SU-DHL-6 (cell line): ENCODE data around the gene DICER1.

Source experiments
- H2AFZ ChIP-seq: fragments of 200-600 bp; sonication (generic); 2 replicates; pipeline ENCODE4 v1.6.1; 2014; ENCODE audit warnings: low read depth, mild to moderate bottlenecking, moderate library complexity, mixed read lengths, antibody characterized with exemption, low read length; ENCODE audit not compliant: severe bottlenecking
- H3F3A ChIP-seq: fragments of 200-600 bp; shearing (Covaris generic); 2 replicates; pipeline ENCODE4 v1.6.0; 2016; ENCODE audit warnings: antibody characterized with exemption, mild to moderate bottlenecking; ENCODE audit not compliant: insufficient read depth
- H3K27ac ChIP-seq: fragments of 200-600 bp; sonication (generic); 2 replicates; pipeline ENCODE4 v1.5.1; 2016; ENCODE audit warnings: low read depth, mild to moderate bottlenecking, low read length, moderate library complexity, mixed read lengths
- H3K27me3 ChIP-seq: fragments of 200-600 bp; sonication (generic), shearing (Covaris generic); 2 replicates; pipeline ENCODE4 v1.6.0; 2014; ENCODE audit warnings: mild to moderate bottlenecking, low read length
- H3K36me3 ChIP-seq: fragments of 200-600 bp; sonication (generic); 2 replicates; pipeline ENCODE4 v1.6.1; 2014; ENCODE audit warnings: mild to moderate bottlenecking, low read length, mixed read lengths
- H3K4me2 ChIP-seq: fragments of 300-600, 200-600 bp; shearing (Covaris generic), sonication (generic); 2 replicates; pipeline ENCODE4 v1.6.0; 2014; ENCODE audit warnings: low read length, low read depth, mild to moderate bottlenecking; ENCODE audit not compliant: poor library complexity, severe bottlenecking
- H3K4me3 ChIP-seq: fragments of 200-600 bp; sonication (generic); 2 replicates; pipeline ENCODE4 v1.5.1; 2014; ENCODE audit warnings: antibody characterized with exemption, low read length, mild to moderate bottlenecking, mixed read lengths; ENCODE audit not compliant: insufficient read depth, poor library complexity, severe bottlenecking
- H3K79me2 ChIP-seq: fragments of 200-600 bp; sonication (generic); 2 replicates; pipeline ENCODE4 v1.6.1; 2014; ENCODE audit warnings: mild to moderate bottlenecking, low read length, moderate library complexity; ENCODE audit not compliant: insufficient read depth
- H3K9ac ChIP-seq: fragments of 200-600 bp; sonication (generic); 2 replicates; pipeline ENCODE4 v1.7.0; 2014; ENCODE audit warnings: mild to moderate bottlenecking, low read length
- H3K9me2 ChIP-seq: fragments of 200-600 bp; sonication (generic); replicated peaks from 2 replicates; pipeline ENCODE4 v1.6.1; 2014; ENCODE audit warnings: low read length; ENCODE audit not compliant: insufficient read depth
- H3K9me3 ChIP-seq: fragments of 200-600 bp; sonication (generic); 2 replicates; pipeline ENCODE4 v1.6.1; 2014; ENCODE audit warnings: low read length, mixed read lengths; ENCODE audit not compliant: insufficient read depth
- H4K20me1 ChIP-seq: fragments of 200-600 bp; sonication (generic); 2 replicates; pipeline ENCODE4 v1.6.1; 2014; ENCODE audit warnings: low read depth, mild to moderate bottlenecking, antibody characterized with exemption, low read length, moderate library complexity, mixed read lengths
- CTCF ChIP-seq: fragments of 200-600 bp; sonication (generic); IDR thresholded peaks from one replicate; pipeline ENCODE4 v1.5.1; 2017; ENCODE audit warnings: antibody characterized with exemption, mild to moderate bottlenecking, low read length, moderate library complexity; ENCODE audit not compliant: insufficient read depth, poor library complexity, severe bottlenecking
- EZH2phosphoT487 ChIP-seq: fragments of 200-600 bp; sonication (generic), shearing (Covaris generic); conservative IDR thresholded peaks from 2 replicates; pipeline ENCODE4 v1.6.1; 2018; ENCODE audit warnings: mild to moderate bottlenecking, antibody characterized with exemption, low read length, moderate library complexity, mixed read lengths

The DICER1 gene

GRCh38 chr14:95064256-95064655 is 93.1 kb downstream of the DICER1 start:
- Histone ChIP-seq H3K27me3 (no peaks in the 10 kb centered on the region), H3K9ac (no peak overlapping the region), H3F3A (no peaks in the 10 kb centered on the region), H2AFZ (no peak overlapping the region), H3K9me2 (no peaks in the 10 kb centered on the region), H3K27ac (no peak overlapping the region), H3K4me2 (no peak overlapping the region), H3K79me2 (no peaks in the 10 kb centered on the region), H4K20me1 (no peaks in the 10 kb centered on the region), H3K36me3 (no peaks in the 10 kb centered on the region), H3K4me3 (no peak overlapping the region), H3K9me3 (no peaks in the 10 kb centered on the region)
- no peak for TF ChIP-seq CTCF
- TF ChIP-seq EZH2phosphoT487 = no peak

GRCh38 chr14:95063391-95063790 is 93.9 kb downstream of the DICER1 start:
- no peaks in the 10 kb centered on the region for H4K20me1 ChIP-seq
- H3F3A ChIP-seq = no peaks in the 10 kb centered on the region
- no peak for TF ChIP-seq EZH2phosphoT487
- H3K9ac ChIP-seq = no peak overlapping the region
- no peak overlapping the region for H3K27ac ChIP-seq
- no peaks in the 10 kb centered on the region for H3K27me3 ChIP-seq
- H3K9me2 ChIP-seq = no peaks in the 10 kb centered on the region
- H3K9me3 ChIP-seq = no peaks in the 10 kb centered on the region
- H3K4me3 ChIP-seq = no peak overlapping the region
- H3K4me2 ChIP-seq = no peak overlapping the region
- no peaks in the 10 kb centered on the region for H3K79me2 ChIP-seq
- no peaks in the 10 kb centered on the region for H3K36me3 ChIP-seq
- no peak overlapping the region for H2AFZ ChIP-seq

GRCh38 chr14:95062946-95063345 is 94.4 kb downstream of the DICER1 start:
- H3K9me2 ChIP-seq = no peaks in the 10 kb centered on the region
- no peak overlapping the region for H3K4me2 ChIP-seq
- H3F3A ChIP-seq = no peaks in the 10 kb centered on the region
- H4K20me1 ChIP-seq = no peaks in the 10 kb centered on the region
- no peaks in the 10 kb centered on the region for H3K36me3 ChIP-seq
- no peak overlapping the region for H3K27ac ChIP-seq
- no peak overlapping the region for H3K9ac ChIP-seq
- H3K4me3 ChIP-seq = no peak overlapping the region
- no peaks in the 10 kb centered on the region for H3K27me3 ChIP-seq
- H3K79me2 ChIP-seq = no peaks in the 10 kb centered on the region
- TF ChIP-seq CTCF (no peak), EZH2phosphoT487 (no peak)
- no peaks in the 10 kb centered on the region for H3K9me3 ChIP-seq
- H2AFZ ChIP-seq = no peak overlapping the region

GRCh38 chr14:95062220-95062619 is 95.1 kb downstream of the DICER1 start:
- Histone ChIP-seq H2AFZ (no peak overlapping the region), H3K79me2 (no peaks in the 10 kb centered on the region), H3K9me2 (no peaks in the 10 kb centered on the region), H3K4me3 (no peak overlapping the region), H3K27me3 (no peaks in the 10 kb centered on the region), H3K36me3 (no peaks in the 10 kb centered on the region), H4K20me1 (no peaks in the 10 kb centered on the region), H3K9me3 (no peaks in the 10 kb centered on the region), H3K4me2 (no peak overlapping the region), H3K9ac (no peak overlapping the region), H3F3A (no peaks in the 10 kb centered on the region), H3K27ac (no peak overlapping the region)
- no peak for TF ChIP-seq CTCF
- no peak for TF ChIP-seq EZH2phosphoT487
